ENCODE measurements around the gene RPL13A. TPM values are rescaled to one million over a fixed set of nuclear protein-coding genes. Genes with fewer than 3 reads are reported as not detected.

Gene RPL13A
- total RNA-seq, 4 donors from 2014 or later = 3,111 to 3,948 (median 3,333) TPM

DNA sequence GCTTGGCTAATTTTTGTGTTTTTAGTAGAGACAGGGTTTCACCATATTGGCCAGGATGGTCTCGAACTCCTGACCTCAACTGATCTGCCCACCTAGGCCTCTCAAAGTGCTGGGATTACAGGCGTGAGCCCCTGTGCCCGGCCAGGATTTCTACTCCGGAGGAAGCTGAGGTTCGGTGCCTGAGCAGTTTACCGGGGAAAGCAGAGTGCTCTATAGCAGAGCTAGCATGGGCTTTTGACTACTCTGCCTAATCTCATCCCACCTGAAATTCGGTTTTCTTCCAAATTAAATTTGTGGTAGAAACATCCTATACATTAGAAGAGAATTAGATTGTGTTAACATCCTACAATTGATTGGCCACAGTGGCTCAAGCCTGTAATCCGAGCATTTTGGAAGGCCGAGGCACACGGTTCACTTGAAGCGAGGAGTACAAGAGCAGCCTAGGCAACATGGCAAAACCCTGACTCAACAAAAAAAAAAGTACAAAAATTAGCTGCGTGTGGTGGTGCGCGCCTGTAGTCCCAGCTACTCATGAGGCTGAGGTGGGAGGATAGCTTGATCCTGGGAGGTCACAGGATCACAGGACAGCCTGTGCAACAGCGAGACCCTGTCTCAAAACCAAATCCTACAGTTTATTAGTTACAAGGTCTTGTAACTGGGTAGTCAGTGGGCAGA lies 1.6 kb downstream of the RPL13A start:
- 27 to 28% methylated on average over 15 of the region's 15 CpGs for WGBS, 2 donors
- no peaks in the 10 kb centered on the region for H3K27me3 ChIP-seq
- DNase-seq (ENCODE audit: low spot score in 2 of 2) = no peak
- peak overlapping the region in 3 of 4 donors; percentile 82 to 93 (median 91) for H3K27ac ChIP-seq
- no peak for TF ChIP-seq EP300 (IDR thresholded peaks at IDR 0.05)
- TF ChIP-seq, protein P1, sequence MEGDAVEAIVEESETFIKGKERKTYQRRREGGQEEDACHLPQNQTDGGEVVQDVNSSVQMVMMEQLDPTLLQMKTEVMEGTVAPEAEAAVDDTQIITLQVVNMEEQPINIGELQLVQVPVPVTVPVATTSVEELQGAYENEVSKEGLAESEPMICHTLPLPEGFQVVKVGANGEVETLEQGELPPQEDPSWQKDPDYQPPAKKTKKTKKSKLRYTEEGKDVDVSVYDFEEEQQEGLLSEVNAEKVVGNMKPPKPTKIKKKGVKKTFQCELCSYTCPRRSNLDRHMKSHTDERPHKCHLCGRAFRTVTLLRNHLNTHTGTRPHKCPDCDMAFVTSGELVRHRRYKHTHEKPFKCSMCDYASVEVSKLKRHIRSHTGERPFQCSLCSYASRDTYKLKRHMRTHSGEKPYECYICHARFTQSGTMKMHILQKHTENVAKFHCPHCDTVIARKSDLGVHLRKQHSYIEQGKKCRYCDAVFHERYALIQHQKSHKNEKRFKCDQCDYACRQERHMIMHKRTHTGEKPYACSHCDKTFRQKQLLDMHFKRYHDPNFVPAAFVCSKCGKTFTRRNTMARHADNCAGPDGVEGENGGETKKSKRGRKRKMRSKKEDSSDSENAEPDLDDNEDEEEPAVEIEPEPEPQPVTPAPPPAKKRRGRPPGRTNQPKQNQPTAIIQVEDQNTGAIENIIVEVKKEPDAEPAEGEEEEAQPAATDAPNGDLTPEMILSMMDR (IDR thresholded peaks at IDR 0.05) = no peak
- no peak for TF ChIP-seq POLR2A (IDR thresholded peaks at IDR 0.05)
- peaks cover 7 to 54% (median 27%) of the 10 kb centered on the region in 3 donors for H3K36me3 ChIP-seq
- H3K4me3 ChIP-seq = peak overlapping the region; percentile 79 to 98 (median 96)
- peaks cover 0 to 34% (median 20%) of the 10 kb centered on the region in 4 donors for H3K4me1 ChIP-seq
- no peaks in the 10 kb centered on the region for H3K9me3 ChIP-seq

DNA sequence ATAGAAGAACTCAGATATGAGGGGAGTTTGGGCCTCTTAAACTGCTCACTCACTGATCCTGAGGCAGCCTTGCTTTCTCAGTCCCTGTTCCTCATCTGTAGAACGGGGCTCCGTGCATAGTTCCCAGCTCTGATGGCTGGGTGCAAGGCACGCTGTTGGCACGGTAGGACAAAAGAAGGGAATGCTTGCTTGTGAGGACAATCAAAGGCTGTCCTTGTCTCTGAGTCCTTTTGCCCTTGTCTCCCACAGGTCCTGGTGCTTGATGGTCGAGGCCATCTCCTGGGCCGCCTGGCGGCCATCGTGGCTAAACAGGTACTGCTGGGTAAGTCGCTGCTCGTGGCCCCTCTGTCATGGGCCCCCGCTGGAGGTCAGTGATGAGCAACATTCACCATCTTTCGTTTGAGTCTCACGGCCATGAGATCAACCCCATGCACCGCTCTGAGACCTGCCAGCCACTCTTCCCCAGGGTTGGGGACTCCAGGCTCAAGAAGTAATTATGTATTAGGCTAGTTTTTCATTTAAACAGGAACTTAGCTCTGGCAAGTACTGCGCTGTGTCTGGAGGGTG lies 2.3 kb downstream of the RPL13A start:
- Histone ChIP-seq H3K27me3 (no peaks in the 10 kb centered on the region), H3K4me3 (peak overlapping the region in 3 of 4 donors; percentile 79 to 97 (median 96)), H3K27ac (peak overlapping the region in 3 of 4 donors; percentile 82 to 93 (median 91)), H3K9me3 (no peaks in the 10 kb centered on the region), H3K4me1 (peaks cover 0 to 34% (median 20%) of the 10 kb centered on the region in 4 donors), H3K36me3 (peaks cover 7 to 52% (median 27%) of the 10 kb centered on the region in 3 donors)
- WGBS, 2 donors = 65% methylated on average over 15 of the region's 15 CpGs
- no peak for DNase-seq (ENCODE audit: low spot score in 2 of 2)
- TF ChIP-seq, protein P1 (IDR thresholded peaks at IDR 0.05) = no peak
- TF ChIP-seq POLR2A (IDR thresholded peaks at IDR 0.05) (no peak), EP300 (IDR thresholded peaks at IDR 0.05) (no peak)

DNA sequence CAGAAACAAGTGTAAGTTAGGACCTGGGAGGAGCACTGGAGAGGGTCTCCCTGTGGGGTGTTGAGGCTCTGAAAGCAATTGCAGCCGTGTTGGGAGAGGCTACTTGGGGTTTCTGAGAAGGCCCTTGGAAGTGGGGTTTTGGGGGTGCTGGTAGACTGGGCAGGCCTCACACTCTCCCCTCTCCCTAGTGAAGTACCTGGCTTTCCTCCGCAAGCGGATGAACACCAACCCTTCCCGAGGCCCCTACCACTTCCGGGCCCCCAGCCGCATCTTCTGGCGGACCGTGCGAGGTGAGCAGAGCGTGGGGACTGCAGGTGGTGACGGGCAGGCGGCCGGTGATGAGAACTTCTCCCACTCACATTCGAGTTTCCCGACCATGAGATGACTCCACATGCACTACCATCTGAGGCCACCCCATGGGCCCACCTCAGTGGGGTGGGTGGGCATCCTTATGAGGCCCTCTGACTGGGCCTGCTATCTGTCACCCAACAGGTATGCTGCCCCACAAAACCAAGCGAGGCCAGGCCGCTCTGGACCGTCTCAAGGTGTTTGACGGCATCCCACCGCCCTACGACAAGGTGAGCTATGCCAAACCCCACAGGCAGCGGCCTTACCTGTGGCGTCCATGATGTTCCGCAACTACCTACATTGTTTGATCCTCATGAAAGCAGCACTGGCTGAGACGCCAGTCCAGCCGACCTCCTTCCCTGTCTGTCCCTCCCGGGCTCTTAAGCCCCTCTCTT lies 3.0 kb downstream of the RPL13A start:
- WGBS, 2 donors = 88 to 90% methylated on average over 17 to 27 of the region's 27 CpGs
- Histone ChIP-seq H3K4me3 (no peak overlapping the region), H3K27ac (peak overlapping the region in 3 of 4 donors; percentile 20 to 93 (median 82)), H3K36me3 (peaks cover 7 to 46% (median 27%) of the 10 kb centered on the region in 3 donors), H3K4me1 (peaks cover 0 to 40% (median 20%) of the 10 kb centered on the region in 4 donors), H3K27me3 (no peaks in the 10 kb centered on the region), H3K9me3 (no peaks in the 10 kb centered on the region)
- TF ChIP-seq POLR2A (IDR thresholded peaks at IDR 0.05) = no peak
- TF ChIP-seq EP300 (IDR thresholded peaks at IDR 0.05) = no peak
- TF ChIP-seq, protein P1 (IDR thresholded peaks at IDR 0.05) = no peak
- DNase-seq (ENCODE audit: low spot score in 2 of 2) = no peak

DNA sequence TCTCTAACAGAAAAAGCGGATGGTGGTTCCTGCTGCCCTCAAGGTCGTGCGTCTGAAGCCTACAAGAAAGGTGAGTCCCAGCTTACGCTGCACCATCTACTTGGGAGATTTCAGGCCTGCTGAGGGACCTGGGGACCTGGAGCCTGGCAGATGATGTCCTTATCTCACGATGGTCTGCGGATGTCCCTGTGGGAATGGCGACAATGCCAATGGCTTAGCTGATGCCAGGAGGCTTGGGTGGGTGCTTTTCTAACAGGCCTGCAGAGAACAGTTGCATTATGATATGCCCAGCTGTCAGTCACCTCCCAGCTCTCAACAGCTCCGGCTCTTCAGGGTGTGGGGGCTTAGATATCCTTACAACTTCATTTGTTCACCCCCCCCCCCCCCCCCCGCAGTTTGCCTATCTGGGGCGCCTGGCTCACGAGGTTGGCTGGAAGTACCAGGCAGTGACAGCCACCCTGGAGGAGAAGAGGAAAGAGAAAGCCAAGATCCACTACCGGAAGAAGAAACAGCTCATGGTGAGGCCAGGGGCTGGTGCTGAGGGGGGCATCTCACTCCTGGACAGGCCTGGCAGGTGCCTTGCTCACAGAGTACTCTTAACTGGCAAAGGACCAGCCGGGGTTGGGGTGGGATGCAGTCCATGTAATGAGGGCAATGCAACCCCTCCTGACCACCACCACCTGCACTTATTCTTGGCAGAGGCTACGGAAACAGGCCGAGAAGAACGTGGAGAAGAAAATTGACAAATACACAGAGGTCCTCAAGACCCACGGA lies 3.8 kb downstream of the RPL13A start:
- Histone ChIP-seq H3K9me3 (no peaks in the 10 kb centered on the region), H3K4me1 (peaks cover 0 to 43% (median 20%) of the 10 kb centered on the region in 4 donors), H3K4me3 (no peak overlapping the region), H3K36me3 (peaks cover 7 to 43% (median 27%) of the 10 kb centered on the region in 3 donors), H3K27me3 (no peaks in the 10 kb centered on the region), H3K27ac (peak overlapping the region in 2 of 4 donors; percentile 18 to 20)
- 73 to 80% methylated on average over 15 to 17 of the region's 17 CpGs for WGBS, 2 donors
- DNase-seq (ENCODE audit: low spot score in 2 of 2) = no peak
- TF ChIP-seq POLR2A (IDR thresholded peaks at IDR 0.05) = no peak
- TF ChIP-seq, protein P1 (IDR thresholded peaks at IDR 0.05) = no peak
- no peak for TF ChIP-seq EP300 (IDR thresholded peaks at IDR 0.05)

All from tibial nerve (tissue), 4 donors.